GM12865 (cell line): Measurements from ENCODE around the gene RRBP1.

Experiments used
- DNase-seq: peaks from one replicate; pipeline ENCODE4 v3.0.0; 2010; ENCODE audit warnings: low read depth
- H3K4me3 ChIP-seq: 2 replicates; pipeline ENCODE4 v1.5.1; 2011; ENCODE audit warnings: mild to moderate bottlenecking, low read depth, low read length, control low read depth
- TF ChIP-seq, protein P1 (sequence below): IDR thresholded peaks from 2 replicates; pipeline ENCODE4 v1.5.1; 2011; ENCODE audit warnings: low read length, control low read depth, low read depth, inconsistent platforms; ENCODE audit not compliant: insufficient read depth; ENCODE audit errors: missing control alignments

RRBP1 gene

DNA sequence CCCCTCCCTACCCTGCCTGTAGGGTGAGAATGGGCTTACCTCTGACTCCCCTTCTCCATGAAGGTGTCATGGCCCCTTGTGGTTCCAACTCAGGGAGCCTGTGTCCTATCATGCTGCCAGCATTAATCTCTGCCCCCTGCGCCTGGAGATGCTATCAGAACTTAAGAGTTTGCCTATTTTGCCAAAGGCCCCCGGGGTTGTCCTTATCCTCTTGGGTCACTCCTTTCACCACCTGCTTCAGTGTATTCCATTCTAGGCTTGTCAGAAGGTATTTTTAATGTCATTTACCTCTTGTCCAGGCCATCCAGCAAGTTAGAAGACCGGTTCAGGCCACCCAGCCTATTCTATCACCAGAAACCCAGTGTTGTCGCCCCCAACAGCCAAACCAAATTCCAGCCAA lies 10.5 kb downstream of the RRBP1 start:
- no peak for DNase-seq
- TF ChIP-seq, protein P1, sequence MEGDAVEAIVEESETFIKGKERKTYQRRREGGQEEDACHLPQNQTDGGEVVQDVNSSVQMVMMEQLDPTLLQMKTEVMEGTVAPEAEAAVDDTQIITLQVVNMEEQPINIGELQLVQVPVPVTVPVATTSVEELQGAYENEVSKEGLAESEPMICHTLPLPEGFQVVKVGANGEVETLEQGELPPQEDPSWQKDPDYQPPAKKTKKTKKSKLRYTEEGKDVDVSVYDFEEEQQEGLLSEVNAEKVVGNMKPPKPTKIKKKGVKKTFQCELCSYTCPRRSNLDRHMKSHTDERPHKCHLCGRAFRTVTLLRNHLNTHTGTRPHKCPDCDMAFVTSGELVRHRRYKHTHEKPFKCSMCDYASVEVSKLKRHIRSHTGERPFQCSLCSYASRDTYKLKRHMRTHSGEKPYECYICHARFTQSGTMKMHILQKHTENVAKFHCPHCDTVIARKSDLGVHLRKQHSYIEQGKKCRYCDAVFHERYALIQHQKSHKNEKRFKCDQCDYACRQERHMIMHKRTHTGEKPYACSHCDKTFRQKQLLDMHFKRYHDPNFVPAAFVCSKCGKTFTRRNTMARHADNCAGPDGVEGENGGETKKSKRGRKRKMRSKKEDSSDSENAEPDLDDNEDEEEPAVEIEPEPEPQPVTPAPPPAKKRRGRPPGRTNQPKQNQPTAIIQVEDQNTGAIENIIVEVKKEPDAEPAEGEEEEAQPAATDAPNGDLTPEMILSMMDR: no peak
- H3K4me3 ChIP-seq: no peak overlapping the region

DNA sequence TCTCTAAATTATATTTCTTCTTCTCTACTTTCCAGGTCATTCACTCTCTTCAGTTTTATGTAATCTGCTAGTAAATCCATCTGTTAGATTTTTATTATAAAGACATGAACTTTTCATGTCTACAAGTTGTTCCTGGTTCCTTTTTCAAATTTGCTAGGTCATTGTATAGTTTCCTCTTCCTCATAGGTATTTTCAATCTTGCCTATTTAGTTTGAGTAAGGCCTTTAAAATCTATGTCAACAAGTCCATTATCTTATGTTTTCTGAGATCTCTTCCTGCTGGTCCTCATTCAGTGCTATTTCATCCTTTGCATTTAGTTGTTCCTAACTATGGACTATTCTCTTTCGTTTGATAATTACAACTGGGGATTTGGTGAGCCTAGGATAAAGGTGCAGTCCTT lies 11.0 kb downstream of the RRBP1 start:
- no peak overlapping the region for H3K4me3 ChIP-seq
- no peak for DNase-seq
- TF ChIP-seq, protein P1: no peak

DNA sequence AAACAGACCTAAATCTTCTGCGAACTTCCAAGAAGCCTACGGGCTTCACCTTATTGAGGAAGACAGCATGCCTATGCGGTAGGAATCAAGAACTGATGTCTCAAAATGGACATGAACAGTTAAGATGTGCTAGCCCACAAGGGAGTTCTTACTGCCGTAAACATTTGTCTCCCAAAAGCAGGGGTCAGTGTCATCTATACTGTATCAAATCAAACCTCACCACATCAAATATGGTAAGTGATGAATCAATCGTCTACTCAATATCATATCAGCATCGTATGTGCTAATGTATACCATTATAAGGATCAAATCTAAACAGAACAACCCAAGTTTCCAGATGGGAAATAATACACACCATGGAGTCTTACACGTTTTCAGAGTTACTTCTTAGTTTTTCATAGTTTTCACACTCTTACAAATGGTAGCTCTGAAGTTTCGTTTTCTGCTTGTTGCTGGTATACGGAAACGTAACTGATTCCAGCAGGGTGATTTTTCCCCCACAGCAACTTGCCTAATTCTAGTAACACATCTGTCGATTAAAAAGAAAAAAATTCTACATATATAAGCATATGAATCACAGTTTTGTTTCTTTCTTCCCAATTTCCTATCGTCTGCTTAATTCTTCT lies 12.6 kb downstream of the RRBP1 start:
- H3K4me3 ChIP-seq: no peak overlapping the region
- no peak for DNase-seq
- TF ChIP-seq, protein P1: no peak

DNA sequence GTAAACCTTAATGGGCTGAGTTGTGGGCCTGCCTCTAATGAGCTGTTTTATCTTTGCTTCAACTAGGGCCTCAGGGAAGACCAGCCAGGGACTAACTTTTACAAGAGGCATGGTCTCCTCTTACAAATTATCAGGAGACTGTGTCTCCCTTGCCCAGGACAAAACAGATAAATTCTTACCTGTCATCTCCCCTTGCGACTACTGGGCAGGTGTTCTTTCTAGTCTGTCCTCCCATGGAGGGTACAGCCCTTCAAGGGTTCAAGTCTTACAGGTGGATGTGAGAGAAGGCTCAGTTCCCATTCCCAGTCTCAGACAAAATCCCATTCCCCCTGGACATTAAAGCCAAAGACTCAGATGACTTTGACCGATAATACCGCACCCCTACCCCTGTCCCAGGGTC lies 13.6 kb downstream of the RRBP1 start:
- no peak overlapping the region for H3K4me3 ChIP-seq
- DNase-seq: no peak
- TF ChIP-seq, protein P1: no peak

DNA sequence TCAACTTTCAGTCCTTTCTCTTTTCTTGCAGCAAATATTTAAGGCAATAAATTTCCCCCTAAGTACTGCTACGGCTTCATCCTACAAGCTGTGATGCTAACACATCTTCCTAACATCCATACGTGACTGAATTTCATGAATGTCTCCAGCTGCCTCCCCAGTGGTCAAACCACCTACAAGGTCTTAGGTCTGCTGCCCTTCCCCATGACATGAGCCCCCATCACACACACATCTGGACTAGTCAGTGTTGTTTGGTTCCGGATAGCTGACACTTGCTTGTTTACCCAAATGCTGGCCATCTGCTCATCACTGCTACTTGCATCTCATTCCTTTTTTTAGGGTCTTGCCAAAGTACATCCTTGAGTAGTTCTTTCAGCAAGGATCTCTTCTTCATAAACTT lies 14.6 kb downstream of the RRBP1 start:
- TF ChIP-seq, protein P1: no peak
- DNase-seq: no peak
- no peak overlapping the region for H3K4me3 ChIP-seq

DNA sequence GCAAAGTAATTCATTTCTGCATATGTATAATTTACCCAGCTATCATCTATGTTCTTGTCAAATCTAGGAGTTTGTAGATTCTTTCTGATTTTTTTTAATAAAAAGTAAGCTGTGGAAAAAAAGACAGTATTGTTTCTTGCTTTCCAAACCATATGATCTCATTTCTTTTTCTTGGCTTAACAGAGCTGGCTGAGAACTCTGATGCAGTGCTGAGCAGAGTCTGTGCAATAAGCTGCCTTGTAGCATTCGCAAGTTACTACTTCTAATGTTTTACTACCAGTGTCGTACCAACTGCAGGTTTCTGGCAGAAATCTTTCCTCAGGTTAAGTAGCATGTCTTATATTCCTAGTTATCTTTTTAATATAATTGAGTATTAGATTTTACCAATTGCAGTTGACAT lies 15.6 kb downstream of the RRBP1 start:
- no peak for DNase-seq
- TF ChIP-seq, protein P1: no peak
- H3K4me3 ChIP-seq: no peak overlapping the region

DNA sequence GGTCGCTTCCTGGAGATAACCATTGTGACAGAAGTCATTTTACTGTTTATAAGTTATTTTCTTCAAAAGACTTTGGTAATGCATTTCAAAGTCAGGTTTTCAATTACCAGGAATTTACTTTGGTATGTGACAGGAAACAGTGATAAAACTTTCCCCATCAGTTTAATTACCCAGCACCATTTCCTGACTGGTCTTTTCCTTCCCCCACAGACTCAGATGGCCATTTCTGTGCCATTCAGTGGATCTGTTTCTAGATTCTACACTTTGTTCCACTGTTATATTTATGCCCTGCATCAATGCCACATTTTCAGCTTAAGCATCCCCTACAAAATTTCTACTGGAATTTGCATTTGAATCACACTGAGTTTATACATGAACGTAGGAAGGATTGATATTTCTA lies 16.3 kb downstream of the RRBP1 start:
- DNase-seq: no peak
- TF ChIP-seq, protein P1: no peak
- no peak overlapping the region for H3K4me3 ChIP-seq
